Measurements from ENCODE around the gene RMRP.

GRCh38 chr9:35652829-35653209 lies 5.0 kb downstream of the RMRP start:
- TF ChIP-seq CTCF (conservative IDR thresholded peaks at IDR 0.05; ENCODE audit: low read depth, low read length) (no peak), POLR2A (IDR thresholded peaks at IDR 0.05; ENCODE audit: low read depth, low read length) (no peak), RAD21 (IDR thresholded peaks at IDR 0.05; ENCODE audit: low read length) (no peak), RFX5 (IDR thresholded peaks at IDR 0.05; ENCODE audit: low read depth, low read length) (no peak), MAZ (IDR thresholded peaks at IDR 0.05; ENCODE audit: borderline replicate concordance, low read depth, low read length) (no peak), FOS (IDR thresholded peaks at IDR 0.05; ENCODE audit: low read depth, low read length) (no peak), USF2 (IDR thresholded peaks at IDR 0.05; ENCODE audit: low read depth, low read length) (no peak), BHLHE40 (IDR thresholded peaks at IDR 0.05; ENCODE audit: low read depth, low read length) (no peak), MXI1 (IDR thresholded peaks at IDR 0.05; ENCODE audit: borderline replicate concordance, low read depth, low read length) (no peak), CEBPB (IDR thresholded peaks at IDR 0.05; ENCODE audit: low read depth, low read length) (no peak), CHD1 (IDR thresholded peaks at IDR 0.05; ENCODE audit: low read depth, low read length) (no peak), ELK1 (IDR thresholded peaks at IDR 0.05; ENCODE audit: borderline replicate concordance, low read depth, low read length) (no peak)
